Measurements from ENCODE around the gene ATG7.

ATG7 gene

GRCh38 chr3:11290743-11291680 lies 18.8 kb downstream of the ATG7 start:
- H3K27me3 ChIP-seq (ENCODE audit: low read length): no peaks in the 10 kb centered on the region
- H3K4me2 ChIP-seq (ENCODE audit: low read depth, low read length, poor library complexity, severe bottlenecking): no peak overlapping the region
- no peak for TF ChIP-seq EZH2phosphoT487 (conservative IDR thresholded peaks at IDR 0.05; ENCODE audit: low read length)
- no peak for TF ChIP-seq CTCF (IDR thresholded peaks at IDR 0.05; ENCODE audit: insufficient read depth, low read length, poor library complexity, severe bottlenecking)
- no peak overlapping the region for H3K4me3 ChIP-seq (ENCODE audit: insufficient read depth, low read length, poor library complexity, severe bottlenecking)
- no peak overlapping the region for H3K9ac ChIP-seq (ENCODE audit: low read length)
- H3K9me3 ChIP-seq (ENCODE audit: insufficient read depth, low read length): no peaks in the 10 kb centered on the region
- H3K79me2 ChIP-seq (ENCODE audit: insufficient read depth, low read length): no peaks in the 10 kb centered on the region
- no peak overlapping the region for H3K27ac ChIP-seq (ENCODE audit: low read depth, low read length)
- H3K9me2 ChIP-seq (replicated peaks; ENCODE audit: insufficient read depth, low read length): no peaks in the 10 kb centered on the region
- peaks cover 7% of the 10 kb centered on the region; the same call in 1 of the 2 replicates for H3F3A ChIP-seq (ENCODE audit: insufficient read depth)
- no peaks in the 10 kb centered on the region for H3K36me3 ChIP-seq (ENCODE audit: low read length)
- H2AFZ ChIP-seq (ENCODE audit: low read depth, low read length, severe bottlenecking): no peak overlapping the region
- H4K20me1 ChIP-seq (ENCODE audit: low read depth, low read length): no peaks in the 10 kb centered on the region

GRCh38 chr3:11291808-11292207 lies 19.6 kb downstream of the ATG7 start:
- Histone ChIP-seq H3K79me2 (ENCODE audit: insufficient read depth, low read length) (no peaks in the 10 kb centered on the region), H3F3A (ENCODE audit: insufficient read depth) (peaks cover 7% of the 10 kb centered on the region; the same call in 1 of the 2 replicates), H3K4me3 (ENCODE audit: insufficient read depth, low read length, poor library complexity, severe bottlenecking) (no peak overlapping the region), H3K27me3 (ENCODE audit: low read length) (no peaks in the 10 kb centered on the region), H3K9me2 (replicated peaks; ENCODE audit: insufficient read depth, low read length) (no peaks in the 10 kb centered on the region), H4K20me1 (ENCODE audit: low read depth, low read length) (no peaks in the 10 kb centered on the region), H3K9me3 (ENCODE audit: insufficient read depth, low read length) (no peaks in the 10 kb centered on the region), H3K36me3 (ENCODE audit: low read length) (no peaks in the 10 kb centered on the region), H3K27ac (ENCODE audit: low read depth, low read length) (no peak overlapping the region), H2AFZ (ENCODE audit: low read depth, low read length, severe bottlenecking) (no peak overlapping the region), H3K4me2 (ENCODE audit: low read depth, low read length, poor library complexity, severe bottlenecking) (no peak overlapping the region), H3K9ac (ENCODE audit: low read length) (no peak overlapping the region)
- TF ChIP-seq EZH2phosphoT487 (conservative IDR thresholded peaks at IDR 0.05; ENCODE audit: low read length) (no peak), CTCF (IDR thresholded peaks at IDR 0.05; ENCODE audit: insufficient read depth, low read length, poor library complexity, severe bottlenecking) (no peak)

GRCh38 chr3:11297126-11297525 lies 24.9 kb downstream of the ATG7 start:
- Histone ChIP-seq H3K9ac (ENCODE audit: low read length) (no peak overlapping the region), H3K36me3 (ENCODE audit: low read length) (peaks cover 9% of the 10 kb centered on the region; the same call in 1 of the 2 replicates), H3K4me2 (ENCODE audit: low read depth, low read length, poor library complexity, severe bottlenecking) (no peak overlapping the region), H3F3A (ENCODE audit: insufficient read depth) (no peaks in the 10 kb centered on the region), H3K9me3 (ENCODE audit: insufficient read depth, low read length) (no peaks in the 10 kb centered on the region), H2AFZ (ENCODE audit: low read depth, low read length, severe bottlenecking) (no peak overlapping the region), H3K9me2 (replicated peaks; ENCODE audit: insufficient read depth, low read length) (no peaks in the 10 kb centered on the region), H3K79me2 (ENCODE audit: insufficient read depth, low read length) (no peaks in the 10 kb centered on the region), H4K20me1 (ENCODE audit: low read depth, low read length) (no peaks in the 10 kb centered on the region), H3K27ac (ENCODE audit: low read depth, low read length) (no peak overlapping the region), H3K4me3 (ENCODE audit: insufficient read depth, low read length, poor library complexity, severe bottlenecking) (no peak overlapping the region), H3K27me3 (ENCODE audit: low read length) (no peaks in the 10 kb centered on the region)
- no peak for TF ChIP-seq CTCF (IDR thresholded peaks at IDR 0.05; ENCODE audit: insufficient read depth, low read length, poor library complexity, severe bottlenecking)
- no peak for TF ChIP-seq EZH2phosphoT487 (conservative IDR thresholded peaks at IDR 0.05; ENCODE audit: low read length)

All from SU-DHL-6 (cell line).